Tibial artery (tissue), 4 donors: Measurements from ENCODE around the gene FARP2.

Experiments
- DNase-seq, 2 donors: peaks; one replicate each; pipeline ENCODE4 v3.0.0-alpha.2; 2019
- H3K27ac ChIP-seq, 2 donors: fragments of 200-600 bp; sonication (generic) in 1 of 2; 1 replicate in 1 of 2; 2 replicates in 1 of 2; pipeline ENCODE4 v1.5.1; 2018 to 2019; ENCODE audit warnings: mild to moderate bottlenecking in 1 of 2
- H3K27me3 ChIP-seq, 2 donors: fragments of 200-600 bp; sonication (generic) in 1 of 2; one replicate each; pipeline versions ENCODE4 v1.5.1 to v1.6.0; 2016 to 2019
- H3K36me3 ChIP-seq, 3 donors: fragments of 200-600 bp; sonication (generic) in 2 of 3; one replicate each; pipeline ENCODE4 v1.5.1; 2016 to 2019; ENCODE audit warnings: mild to moderate bottlenecking in 2 of 3
- H3K4me1 ChIP-seq, 4 donors: fragments of 200-600 bp; sonication (generic) in 2 of 4; 1 replicate in 3 of 4; 2 replicates in 1 of 4; pipeline ENCODE4 v1.5.1; 2016 to 2019
- H3K4me3 ChIP-seq, 2 donors: fragments of 200-600 bp; sonication (generic) in 1 of 2; 1 replicate in 1 of 2; 2 replicates in 1 of 2; pipeline ENCODE4 v1.5.1; 2018 to 2019; ENCODE audit warnings: mild to moderate bottlenecking in 2 of 2
- H3K9me3 ChIP-seq, 3 donors: fragments of 200-600 bp; sonication (generic) in 1 of 3; one replicate each; pipeline ENCODE4 v1.5.1; 2016 to 2019
- CTCF ChIP-seq, 2 experiments: fragments of 200-600 bp in 1 of 2; fragments of 450-650 bp in 1 of 2; IDR thresholded peaks; one replicate each; pipeline ENCODE4 v1.5.1; 2017 to 2019; ENCODE audit warnings: antibody characterized with exemption in 2 of 2, mild to moderate bottlenecking in 1 of 2, moderate library complexity in 1 of 2
- intact Hi-C: fragments of 100-400 bp; cut with DNase I; formaldehyde crosslinking; loops from one replicate; pipeline ENCODE4 v1.15.0; 2023; ENCODE audit warnings: low total_unique reads

FARP2 gene

GRCh38 chr2:241320394-241320793, 35.7 kb upstream of the FARP2 start:
- H3K4me3 ChIP-seq, result no peak overlapping the region
- no peaks in the 10 kb centered on the region for H3K27me3 ChIP-seq
- H3K27ac ChIP-seq, result no peak overlapping the region
- intact Hi-C loops, result no loop called here
- H3K36me3 ChIP-seq, result no peaks in the 10 kb centered on the region
- H3K9me3 ChIP-seq, result no peaks in the 10 kb centered on the region
- TF ChIP-seq CTCF (IDR thresholded peaks at IDR 0.05), result no peak
- peaks cover 0 to 87% (median 48%) of the 10 kb centered on the region in 4 donors for H3K4me1 ChIP-seq
- DNase-seq, result no peak

- TF ChIP-seq CTCF (IDR thresholded peaks at IDR 0.05), result no peak
- H3K27ac ChIP-seq, result no peak overlapping the region
- no peaks in the 10 kb centered on the region for H3K27me3 ChIP-seq
- no peak for DNase-seq
- H3K9me3 ChIP-seq, result no peaks in the 10 kb centered on the region
- intact Hi-C loops, result no loop called here
- H3K4me3 ChIP-seq, result no peak overlapping the region
- peaks cover 0 to 4% (median 0%) of the 10 kb centered on the region in 3 donors for H3K36me3 ChIP-seq
- peaks cover 0 to 89% (median 48%) of the 10 kb centered on the region in 4 donors for H3K4me1 ChIP-seq
Observed at GRCh38 chr2:241321033-241321432, 35.1 kb upstream of the FARP2 start.

GRCh38 chr2:241321886-241322285, 34.2 kb upstream of the FARP2 start:
- Histone ChIP-seq H3K27me3 (no peaks in the 10 kb centered on the region), H3K36me3 (peaks cover 0 to 12% (median 5%) of the 10 kb centered on the region in 3 donors), H3K27ac (no peak overlapping the region), H3K4me1 (peaks cover 0 to 85% (median 47%) of the 10 kb centered on the region in 4 donors), H3K4me3 (no peak overlapping the region), H3K9me3 (no peaks in the 10 kb centered on the region)
- DNase-seq, result no peak
- no peak for TF ChIP-seq CTCF (IDR thresholded peaks at IDR 0.05)
- intact Hi-C loops, result no loop called here

GRCh38 chr2:241323778-241324177, 32.3 kb upstream of the FARP2 start:
- DNase-seq, result no peak
- TF ChIP-seq CTCF (IDR thresholded peaks at IDR 0.05), result no peak
- H3K4me3 ChIP-seq, result no peak overlapping the region
- intact Hi-C loops, result no loop called here
- no peaks in the 10 kb centered on the region for H3K27me3 ChIP-seq
- no peaks in the 10 kb centered on the region for H3K9me3 ChIP-seq
- H3K4me1 ChIP-seq, result peaks cover 0 to 66% (median 31%) of the 10 kb centered on the region in 4 donors
- H3K27ac ChIP-seq, result no peak overlapping the region
- peaks cover 0 to 23% (median 23%) of the 10 kb centered on the region in 3 donors for H3K36me3 ChIP-seq

GRCh38 chr2:241324775-241325174, 31.3 kb upstream of the FARP2 start:
- Histone ChIP-seq H3K27me3 (no peaks in the 10 kb centered on the region), H3K36me3 (peaks cover 3 to 30% (median 28%) of the 10 kb centered on the region in 3 donors), H3K4me1 (peaks cover 0 to 56% (median 22%) of the 10 kb centered on the region in 4 donors), H3K27ac (peak overlapping the region in 1 of 2 donors; percentile 2), H3K4me3 (no peak overlapping the region), H3K9me3 (no peaks in the 10 kb centered on the region)
- no peak for DNase-seq
- no peak for TF ChIP-seq CTCF (IDR thresholded peaks at IDR 0.05)
- intact Hi-C loops, result no loop called here

- intact Hi-C loops, result no loop called here
- peaks cover 0 to 51% (median 18%) of the 10 kb centered on the region in 4 donors for H3K4me1 ChIP-seq
- no peaks in the 10 kb centered on the region for H3K27me3 ChIP-seq
- H3K9me3 ChIP-seq, result no peaks in the 10 kb centered on the region
- H3K36me3 ChIP-seq, result peaks cover 5 to 33% (median 31%) of the 10 kb centered on the region in 3 donors
- no peak for DNase-seq
- H3K4me3 ChIP-seq, result no peak overlapping the region
- no peak for TF ChIP-seq CTCF (IDR thresholded peaks at IDR 0.05)
- no peak overlapping the region for H3K27ac ChIP-seq
Observed at GRCh38 chr2:241325257-241325656, 30.8 kb upstream of the FARP2 start.
